Rectal smooth muscle tissue (tissue), 1 donor: ENCODE measurements around the gene TACC2.

Source experiments
- H3K27ac ChIP-seq: one replicate; pipeline ENCODE4 v1.7.0; 2013; ENCODE audit warnings: low read depth, low read length, inconsistent platforms
- H3K27me3 ChIP-seq: one replicate; pipeline ENCODE4 v1.7.0; 2013; ENCODE audit warnings: low read length; ENCODE audit not compliant: control insufficient read depth, insufficient read depth
- H3K36me3 ChIP-seq: one replicate; pipeline ENCODE4 v1.7.0; 2013; ENCODE audit warnings: low read length; ENCODE audit not compliant: control insufficient read depth, insufficient read depth
- H3K4me1 ChIP-seq: one replicate; pipeline ENCODE4 v1.7.0; 2013; ENCODE audit warnings: low read length; ENCODE audit not compliant: control insufficient read depth, insufficient read depth
- H3K4me3 ChIP-seq: one replicate; pipeline ENCODE4 v1.7.0; 2013; ENCODE audit warnings: low read length
- H3K9ac ChIP-seq: one replicate; pipeline ENCODE4 v1.7.0; 2013; ENCODE audit warnings: low read length

Gene TACC2

DNA sequence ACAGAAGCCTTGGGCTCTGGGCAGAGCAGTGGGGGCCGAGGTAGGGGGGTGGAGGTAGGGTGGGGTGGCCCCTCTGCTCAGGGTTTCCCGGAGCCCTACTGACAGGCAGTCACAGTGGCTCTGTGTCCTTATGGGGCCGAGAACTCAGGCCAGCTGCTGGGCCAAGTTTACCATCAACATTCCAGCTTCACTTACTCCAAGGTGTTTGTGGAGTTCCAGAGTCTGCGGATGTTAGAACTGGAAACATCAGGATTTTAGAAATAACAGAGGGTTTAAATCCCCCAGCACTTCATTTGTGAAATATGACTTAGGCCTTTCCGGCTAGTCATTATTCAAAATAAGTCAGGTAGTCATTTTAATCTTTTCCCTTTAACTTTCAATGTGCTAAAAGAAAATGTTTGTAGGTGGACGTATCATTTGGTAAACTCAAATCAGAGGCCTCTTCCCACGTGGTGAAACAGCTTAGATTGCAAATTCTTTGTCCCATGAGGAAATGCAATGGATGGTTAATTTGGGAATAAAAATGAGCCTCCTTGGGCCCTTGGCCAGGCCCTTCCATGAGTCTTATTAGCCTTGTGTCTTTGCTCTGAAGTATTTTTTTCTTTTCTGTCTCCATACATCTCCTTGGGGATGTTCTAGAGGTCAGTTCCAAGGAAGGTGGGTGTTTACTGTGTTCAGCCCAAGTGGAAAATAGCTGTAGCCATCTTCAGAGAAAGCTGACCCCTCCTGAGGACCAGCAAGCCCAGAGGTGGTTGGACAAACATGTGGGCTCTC is 182.5 kb downstream of the TACC2 start:
- Histone ChIP-seq H3K36me3 (no peaks in the 10 kb centered on the region), H3K9ac (no peak overlapping the region), H3K4me3 (no peak overlapping the region), H3K27me3 (no peaks in the 10 kb centered on the region), H3K4me1 (peaks cover 27% of the 10 kb centered on the region), H3K27ac (peak overlapping the region; percentile 67)

DNA sequence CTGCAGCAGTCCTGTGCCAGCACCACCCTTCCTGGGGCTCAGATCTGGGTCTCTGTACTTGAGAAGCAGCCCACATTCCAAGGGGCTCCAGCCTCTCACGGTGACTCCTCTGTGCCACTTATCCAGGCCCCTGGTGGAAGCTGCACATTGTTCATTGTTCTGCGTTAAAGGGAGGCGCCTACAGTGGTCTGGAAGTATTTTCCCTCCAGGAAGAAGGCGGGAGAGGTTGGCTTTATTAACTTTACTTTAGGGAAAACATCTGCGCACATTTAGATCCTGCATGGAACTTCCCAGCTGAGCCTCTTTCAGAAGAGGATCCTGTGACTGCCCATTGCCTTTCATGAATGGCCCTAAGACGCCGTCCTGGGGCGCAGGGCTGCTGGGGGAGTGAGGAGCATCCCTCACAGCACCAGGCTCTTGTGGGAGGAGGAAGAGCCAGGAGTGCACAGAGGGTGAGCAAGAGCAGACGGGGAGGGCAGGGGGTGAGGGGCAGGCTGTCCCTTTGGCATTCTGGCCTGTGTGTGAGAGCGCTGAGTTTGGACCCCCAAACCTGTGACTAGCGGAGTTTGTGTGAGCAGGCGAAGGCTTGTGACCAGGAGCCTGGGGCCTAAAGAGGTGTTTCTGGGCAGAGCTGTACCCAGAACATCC is 183.5 kb downstream of the TACC2 start:
- Histone ChIP-seq H3K4me3 (no peak overlapping the region), H3K27ac (peak overlapping the region; percentile 67), H3K4me1 (peaks cover 27% of the 10 kb centered on the region), H3K36me3 (no peaks in the 10 kb centered on the region), H3K27me3 (no peaks in the 10 kb centered on the region), H3K9ac (no peak overlapping the region)

DNA sequence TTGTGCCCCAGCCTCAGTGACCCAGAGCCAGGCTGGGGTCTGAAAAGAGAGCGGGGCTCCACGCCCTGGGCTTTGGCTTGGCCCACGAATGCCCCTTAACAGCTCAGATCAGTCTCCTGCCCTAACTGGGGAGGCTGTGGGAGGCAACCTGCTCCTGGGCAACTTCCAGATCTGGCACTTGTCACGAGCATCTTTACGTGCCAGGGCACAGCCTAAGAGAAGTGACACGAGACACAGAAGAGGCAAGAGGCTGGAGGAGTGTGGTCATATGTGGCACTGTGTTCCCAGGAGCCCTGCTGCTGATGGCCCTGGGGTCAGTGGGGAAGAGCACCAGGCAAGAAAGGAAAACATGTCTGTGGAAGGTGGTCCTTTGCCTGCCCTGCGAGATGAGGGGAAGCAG is 184.4 kb downstream of the TACC2 start:
- no peak overlapping the region for H3K4me3 ChIP-seq

DNA sequence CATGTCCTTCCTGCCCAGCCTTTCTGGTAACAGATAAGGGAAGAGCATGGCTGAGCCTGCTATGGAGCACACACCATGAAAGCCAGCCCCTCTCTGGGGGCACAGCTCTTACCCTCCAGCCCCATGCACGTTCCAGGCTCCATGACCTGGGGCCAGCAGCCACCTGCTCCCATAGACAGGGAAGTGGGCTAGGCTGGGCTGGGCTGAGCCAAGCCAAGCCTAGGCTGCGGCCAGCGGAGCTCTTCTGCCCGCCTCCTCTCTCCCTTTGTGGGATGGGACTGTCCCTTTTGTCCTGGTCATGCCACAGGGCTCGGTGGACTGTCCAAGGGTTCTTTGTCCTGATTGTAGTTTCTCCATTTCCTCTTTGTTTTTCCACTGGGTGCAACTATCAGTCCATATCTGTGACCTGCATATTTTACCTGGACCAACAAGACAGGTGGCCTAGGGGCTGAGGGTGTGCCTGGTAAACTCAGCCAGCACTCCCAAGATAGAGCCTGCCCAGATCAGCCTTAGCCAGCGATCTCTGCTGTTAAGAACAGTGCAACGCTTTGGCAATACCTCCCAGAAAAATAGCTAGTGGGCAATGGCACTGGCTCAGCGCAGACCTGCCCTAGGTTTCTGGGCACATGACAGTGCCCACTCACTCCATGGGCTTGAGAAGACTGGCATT is 184.9 kb downstream of the TACC2 start:
- Histone ChIP-seq H3K27ac (no peak overlapping the region), H3K27me3 (no peaks in the 10 kb centered on the region), H3K9ac (no peak overlapping the region), H3K36me3 (no peaks in the 10 kb centered on the region), H3K4me3 (no peak overlapping the region), H3K4me1 (peaks cover 25% of the 10 kb centered on the region)

More for the DNA sequence above, 184.4 kb downstream of the TACC2 start:
- Histone ChIP-seq H3K36me3 (no peaks in the 10 kb centered on the region), H3K27me3 (no peaks in the 10 kb centered on the region), H3K27ac (no peak overlapping the region), H3K9ac (no peak overlapping the region), H3K4me1 (peaks cover 25% of the 10 kb centered on the region)

DNA sequence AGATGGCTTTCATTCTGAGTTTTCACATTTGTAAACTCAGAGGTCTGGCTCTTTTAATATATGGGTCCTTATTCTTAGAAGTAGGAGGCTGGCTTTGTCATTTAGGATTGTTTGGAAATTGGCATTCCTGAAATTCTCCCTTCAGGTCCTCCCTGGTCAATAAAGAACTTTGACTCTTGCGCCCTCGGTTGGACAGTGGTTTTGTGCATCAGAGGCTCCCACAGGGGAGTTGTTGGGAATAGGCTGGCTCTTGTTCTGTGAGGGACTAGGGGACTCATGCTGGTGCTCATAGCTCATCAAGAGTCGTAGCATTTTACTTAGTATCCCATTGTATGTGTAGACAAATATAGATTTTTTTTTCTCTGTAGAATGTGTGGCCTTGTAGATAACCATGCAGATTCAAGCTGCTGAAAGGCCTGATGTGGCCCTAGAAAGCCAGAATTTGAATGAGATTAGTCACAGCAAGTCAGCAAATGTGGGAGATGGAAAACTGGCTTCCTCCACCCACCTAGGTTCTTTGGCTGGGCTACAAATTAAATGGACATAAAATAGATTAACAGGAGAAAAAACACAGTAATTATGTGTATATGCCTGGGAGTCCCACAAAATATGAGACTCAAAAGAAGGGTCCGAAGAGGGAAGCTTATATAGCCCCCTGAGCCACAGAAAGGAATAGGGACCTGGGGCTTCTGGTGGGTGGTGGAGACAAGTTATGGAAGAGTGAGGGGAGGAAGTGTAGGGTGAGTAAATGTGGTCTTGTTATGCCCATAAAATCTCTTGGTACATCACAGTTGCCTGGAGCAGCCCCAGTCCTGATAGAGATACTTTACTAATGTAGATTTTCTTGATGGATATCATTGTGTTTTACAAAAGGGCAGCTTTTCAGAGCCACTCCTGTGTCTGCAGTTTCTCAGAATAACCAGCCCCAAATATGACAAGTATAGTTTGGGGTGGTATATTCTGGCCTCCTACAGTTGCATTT is 187.6 kb downstream of the TACC2 start:
- Histone ChIP-seq H3K27me3 (no peaks in the 10 kb centered on the region), H3K27ac (no peak overlapping the region), H3K4me1 (peaks cover 20% of the 10 kb centered on the region), H3K36me3 (no peaks in the 10 kb centered on the region), H3K4me3 (no peak overlapping the region), H3K9ac (no peak overlapping the region)

DNA sequence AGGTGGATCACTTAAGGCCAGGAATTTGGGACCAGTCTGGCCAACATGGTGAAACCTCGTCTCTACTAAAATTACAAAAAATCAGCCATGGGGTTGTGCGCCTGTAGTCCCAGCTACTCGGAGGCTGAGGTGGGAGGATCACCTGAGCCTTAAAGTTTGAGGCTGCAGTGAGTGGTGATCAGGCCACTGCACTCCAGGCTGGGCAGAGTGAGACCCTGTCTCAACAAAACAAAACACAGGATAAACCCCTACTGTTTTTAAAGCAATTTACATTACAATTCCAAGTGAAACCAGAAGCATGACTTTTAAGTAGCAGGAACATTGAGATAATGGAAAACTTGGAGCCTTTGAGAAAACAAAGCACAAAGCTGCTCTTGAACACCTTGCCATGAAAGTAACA is 189.7 kb downstream of the TACC2 start:
- H3K27me3 ChIP-seq, result no peaks in the 10 kb centered on the region
- peaks cover 12% of the 10 kb centered on the region for H3K4me1 ChIP-seq
- H3K27ac ChIP-seq, result no peak overlapping the region
- no peaks in the 10 kb centered on the region for H3K36me3 ChIP-seq
- H3K9ac ChIP-seq, result no peak overlapping the region
- H3K4me3 ChIP-seq, result no peak overlapping the region

DNA sequence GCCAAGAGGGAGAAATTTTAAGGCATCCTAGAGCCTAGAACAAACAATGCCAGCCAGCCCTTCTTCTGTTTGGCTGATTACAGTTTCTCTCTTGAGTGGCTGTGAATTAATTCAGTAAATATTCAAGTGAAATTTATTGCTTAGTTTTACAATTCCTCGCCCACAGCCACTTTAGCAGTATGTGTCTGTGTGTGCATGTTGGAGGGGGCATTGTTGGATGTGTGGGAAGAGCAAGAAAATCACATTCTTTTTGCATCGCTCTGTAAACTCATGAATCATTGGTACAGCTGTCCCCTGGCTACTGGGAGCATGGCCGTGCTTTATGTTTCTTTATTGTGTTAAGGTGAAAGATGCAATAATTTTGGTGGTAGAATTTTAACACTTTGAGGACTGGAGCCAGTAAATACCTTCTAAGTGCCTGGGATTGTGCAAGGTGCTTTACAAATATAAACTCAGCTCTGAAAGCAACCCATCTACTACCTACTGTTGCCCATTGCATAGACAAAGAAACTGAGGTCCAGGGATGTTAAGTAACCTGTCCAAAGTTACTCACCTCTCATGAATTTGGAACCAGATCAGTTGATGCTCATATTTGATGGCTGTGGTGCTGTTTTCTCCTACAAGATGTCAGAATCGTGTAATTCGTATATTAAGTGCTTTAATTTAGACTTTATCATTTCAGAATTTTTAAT is 192.2 kb downstream of the TACC2 start:
- H3K4me1 ChIP-seq, result peaks cover 12% of the 10 kb centered on the region
- H3K27ac ChIP-seq, result no peak overlapping the region
- H3K27me3 ChIP-seq, result no peaks in the 10 kb centered on the region
- no peaks in the 10 kb centered on the region for H3K36me3 ChIP-seq
- no peak overlapping the region for H3K4me3 ChIP-seq
- no peak overlapping the region for H3K9ac ChIP-seq

DNA sequence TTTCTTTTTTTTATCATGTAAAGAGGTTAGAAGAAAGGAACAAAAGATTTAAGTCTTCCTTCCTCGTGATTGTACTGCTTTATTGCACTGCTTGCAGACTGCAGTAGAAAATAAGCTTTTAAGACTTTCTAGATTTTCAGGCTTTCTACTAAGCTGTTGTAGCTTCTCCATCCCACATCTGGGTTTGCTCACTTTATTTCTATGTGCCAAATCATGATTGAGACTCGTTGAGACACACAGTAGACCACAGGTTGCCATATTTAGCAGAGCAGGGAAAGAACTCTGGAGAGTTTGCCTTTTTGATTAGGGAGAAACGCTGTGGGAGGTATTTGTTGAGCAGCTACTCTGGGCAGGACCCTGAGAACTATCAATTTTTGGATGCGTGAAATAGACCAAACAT is 192.9 kb downstream of the TACC2 start:
- Histone ChIP-seq H3K4me3 (no peak overlapping the region), H3K27ac (no peak overlapping the region), H3K36me3 (no peaks in the 10 kb centered on the region), H3K27me3 (no peaks in the 10 kb centered on the region), H3K4me1 (peaks cover 12% of the 10 kb centered on the region), H3K9ac (no peak overlapping the region)

DNA sequence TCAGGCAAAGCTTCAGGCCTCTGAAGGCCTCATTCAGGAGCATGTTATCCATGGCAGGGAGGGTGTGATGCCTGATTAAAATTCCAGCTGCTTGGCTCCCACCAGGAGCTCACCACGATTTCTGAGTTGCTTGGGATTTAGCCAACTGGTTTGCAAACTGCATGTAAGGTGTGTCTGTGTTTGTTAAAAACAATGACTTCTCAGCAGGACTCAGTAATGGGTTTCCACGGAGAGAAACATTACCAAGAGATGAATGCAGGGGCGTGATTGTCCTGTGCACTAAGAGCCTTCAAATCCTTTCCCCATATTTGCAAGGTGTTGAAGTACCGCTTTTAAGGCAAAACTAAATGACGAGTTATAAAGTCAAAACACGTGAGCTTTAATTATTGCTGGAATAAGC is 193.3 kb downstream of the TACC2 start:
- Histone ChIP-seq H3K27me3 (no peaks in the 10 kb centered on the region), H3K27ac (no peak overlapping the region), H3K9ac (no peak overlapping the region), H3K4me1 (peaks cover 12% of the 10 kb centered on the region), H3K36me3 (no peaks in the 10 kb centered on the region), H3K4me3 (no peak overlapping the region)

DNA sequence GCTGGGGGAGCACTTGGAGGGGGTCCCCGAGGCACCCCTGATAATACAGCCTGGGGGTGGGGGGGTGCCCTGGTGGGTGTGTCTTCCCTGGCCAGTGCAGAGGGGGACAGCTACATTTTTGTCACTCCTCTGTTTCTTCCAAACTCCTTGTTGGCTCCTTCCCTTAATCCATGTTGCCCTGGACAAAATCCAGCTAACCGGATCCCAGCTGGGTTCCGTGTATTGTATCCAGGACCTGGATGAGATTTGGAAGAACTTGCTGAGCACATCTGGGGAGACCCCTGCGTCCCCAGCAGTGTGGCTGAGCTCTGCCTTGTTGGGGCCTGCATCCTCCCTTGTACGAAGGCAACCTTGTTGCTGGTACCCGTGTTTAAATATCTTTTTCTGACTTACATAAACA is 195.3 kb downstream of the TACC2 start:
- Histone ChIP-seq H3K27me3 (no peaks in the 10 kb centered on the region), H3K36me3 (no peaks in the 10 kb centered on the region), H3K9ac (no peak overlapping the region), H3K4me3 (no peak overlapping the region), H3K27ac (no peak overlapping the region), H3K4me1 (peaks cover 15% of the 10 kb centered on the region)

DNA sequence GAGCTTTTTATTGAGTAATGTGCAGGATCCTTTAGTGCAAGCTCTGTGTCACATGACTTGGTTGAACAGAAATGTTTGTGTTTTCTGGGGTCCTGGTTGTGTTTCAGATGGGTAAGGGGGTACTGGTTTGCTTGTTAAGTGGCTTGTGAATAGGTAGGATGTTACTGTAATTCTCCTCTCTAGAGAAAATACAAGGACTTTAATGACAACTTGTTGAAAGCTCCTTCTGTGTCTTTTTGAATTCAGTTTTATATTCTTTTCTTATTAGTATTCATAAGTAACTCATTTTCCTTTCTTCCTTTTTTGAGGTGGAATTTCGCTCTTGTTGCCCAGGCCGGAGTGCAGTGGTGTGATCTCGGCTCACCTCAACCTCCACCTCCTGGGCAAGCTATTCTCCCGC is 196.7 kb downstream of the TACC2 start:
- no peak overlapping the region for H3K27ac ChIP-seq
- no peaks in the 10 kb centered on the region for H3K27me3 ChIP-seq
- no peaks in the 10 kb centered on the region for H3K36me3 ChIP-seq
- no peak overlapping the region for H3K4me3 ChIP-seq
- no peak overlapping the region for H3K9ac ChIP-seq
- peaks cover 19% of the 10 kb centered on the region for H3K4me1 ChIP-seq
